HG03521 (cell line): Measurements from ENCODE around the gene FOXJ3.
"Not testable (repeated sequence)": the region's sequence is repeated elsewhere in the genome, so short reads cannot be mapped to it uniquely, and the experiment has no call there.

ENCODE experiments used
- ATAC-seq: cut with Tn5 transposase; IDR thresholded peaks from one replicate; pipeline ENCODE4 v1.9.1; 2021; ENCODE audit warnings: mild to moderate bottlenecking, moderate library complexity; ENCODE audit not compliant: unreplicated experiment

The FOXJ3 gene

GRCh38 chr1:42259059-42259738 lies 75.8 kb downstream of the FOXJ3 start:
- no peak for ATAC-seq

DNA sequence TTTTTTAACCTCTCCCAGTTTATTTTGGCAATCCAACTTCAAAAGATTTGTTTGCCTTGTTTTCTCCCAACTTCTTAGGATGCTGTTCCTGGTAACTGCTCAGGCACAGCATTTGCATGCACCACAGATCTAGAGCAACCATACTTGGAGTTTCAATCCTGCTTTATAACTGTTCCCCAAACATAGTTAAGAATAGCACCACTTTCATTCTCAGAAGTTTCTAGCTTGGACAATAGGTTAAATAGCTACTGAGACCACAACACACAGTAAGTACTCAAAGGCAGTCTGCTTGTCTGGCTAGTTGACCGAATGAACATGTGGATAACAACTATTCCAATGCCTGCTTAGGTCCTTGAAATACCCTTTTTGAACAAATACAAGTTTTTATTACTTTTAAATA lies 76.8 kb downstream of the FOXJ3 start:
- ATAC-seq = no peak

GRCh38 chr1:42251042-42251441 lies 84.0 kb downstream of the FOXJ3 start:
- no peak for ATAC-seq

- no peak for ATAC-seq
These were observed 84.9 kb downstream of the FOXJ3 start for GRCh38 chr1:42250164-42250563.

DNA sequence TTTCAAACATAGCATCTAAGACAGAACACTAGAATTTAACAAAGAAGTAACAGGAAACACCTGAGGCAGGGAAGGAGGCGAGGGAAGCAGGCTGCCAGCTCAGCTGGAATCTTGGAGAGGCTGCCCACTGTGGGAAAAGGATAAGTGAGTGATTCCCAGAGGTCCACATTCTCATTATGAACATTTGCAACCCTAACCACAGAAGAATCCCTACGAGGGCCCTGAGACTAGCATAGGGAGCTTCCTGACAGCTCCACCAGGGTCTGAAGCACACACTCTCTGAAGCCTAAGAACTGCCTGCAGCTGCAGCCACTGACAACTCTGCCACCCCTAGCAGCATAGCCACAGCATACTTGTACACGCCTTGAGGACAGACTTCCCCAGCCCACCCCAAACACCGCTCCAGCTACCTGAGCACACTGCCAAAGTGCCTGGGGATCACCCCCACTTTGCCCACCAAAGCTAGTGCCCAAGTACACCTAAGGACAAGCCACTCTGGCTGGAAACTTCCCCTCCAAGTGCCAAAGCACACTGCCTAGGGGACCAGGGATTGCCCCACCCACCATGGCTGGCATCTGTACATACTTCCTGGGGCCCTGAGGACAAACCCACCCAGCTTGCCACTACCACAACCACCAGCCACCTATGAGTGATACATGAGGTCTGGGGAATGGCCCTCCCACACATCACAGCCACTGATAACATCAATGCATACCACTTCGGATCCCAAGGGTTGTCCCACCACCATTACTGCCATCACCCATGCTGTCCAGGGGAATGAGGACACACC lies 93.9 kb downstream of the FOXJ3 start:
- no peak for ATAC-seq

- no peak for ATAC-seq
These were observed 95.5 kb downstream of the FOXJ3 start for GRCh38 chr1:42239555-42239954.

DNA sequence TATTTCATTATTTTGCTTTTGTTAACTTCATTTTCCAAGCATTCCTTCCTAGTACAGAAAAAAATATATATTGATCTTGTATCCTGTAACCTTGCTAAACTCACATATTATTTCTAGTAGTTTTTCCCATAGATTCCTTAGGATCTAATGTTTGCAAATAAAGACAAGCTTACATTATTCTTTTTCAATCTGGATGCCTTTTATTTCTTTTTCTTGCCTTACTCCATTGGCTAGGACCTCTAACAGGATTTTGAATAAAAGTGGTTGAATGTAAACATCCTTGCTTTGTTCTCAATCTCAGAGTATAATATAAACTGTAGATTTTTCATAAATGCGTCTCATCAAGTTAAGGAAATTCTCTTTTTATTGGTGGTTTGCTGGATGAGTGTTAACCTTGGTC lies 96.0 kb downstream of the FOXJ3 start:
- ATAC-seq = no peak

DNA sequence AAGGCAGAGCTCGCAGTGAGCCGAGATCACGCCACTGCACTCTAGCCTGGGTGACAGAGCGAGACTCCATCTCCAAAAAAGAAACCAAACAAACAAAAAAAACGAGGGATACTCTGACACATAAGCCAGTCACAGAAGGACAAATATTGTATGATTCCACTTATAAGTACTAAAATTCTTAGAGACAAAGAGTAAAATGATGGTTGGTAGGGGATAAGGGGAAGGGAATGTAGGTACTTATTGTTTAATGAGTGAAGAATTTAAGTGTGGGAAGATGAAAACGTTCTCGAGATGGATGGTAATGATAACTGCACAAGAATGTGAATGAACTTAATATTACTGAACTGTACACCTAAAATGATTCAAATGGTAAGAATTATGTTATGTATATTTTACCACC lies 103.8 kb downstream of the FOXJ3 start:
- no peak for ATAC-seq

- no peak for ATAC-seq
These were observed 106.1 kb downstream of the FOXJ3 start for GRCh38 chr1:42228938-42229337.

DNA sequence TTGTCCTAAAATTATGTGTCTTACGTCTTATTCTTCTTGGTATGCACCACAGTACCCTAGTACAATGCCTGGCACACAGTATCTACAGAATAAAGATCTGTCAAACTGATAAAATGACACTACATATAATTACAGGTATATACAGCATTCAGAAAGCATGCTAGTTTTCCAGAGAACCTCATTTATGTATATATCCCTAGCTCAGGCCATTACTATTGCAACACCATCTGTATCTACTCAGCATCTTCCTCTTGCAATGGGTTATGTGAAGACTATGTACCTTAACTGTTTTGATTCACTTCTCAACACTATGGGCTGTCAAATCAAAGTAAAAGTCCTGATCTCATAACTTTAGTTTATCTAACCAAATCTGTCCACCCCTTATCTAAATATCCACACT lies 112.0 kb downstream of the FOXJ3 start:
- ATAC-seq = no peak

- ATAC-seq = no peak
These were observed 113.0 kb downstream of the FOXJ3 start for GRCh38 chr1:42221952-42222606.

GRCh38 chr1:42221456-42221855 lies 113.6 kb downstream of the FOXJ3 start:
- ATAC-seq = no peak

GRCh38 chr1:42219627-42220026 lies 115.4 kb downstream of the FOXJ3 start:
- ATAC-seq = no peak

- ATAC-seq = no peak
These were observed 120.6 kb downstream of the FOXJ3 start for GRCh38 chr1:42214447-42214871.

- ATAC-seq = no peak
These were observed 123.8 kb downstream of the FOXJ3 start for GRCh38 chr1:42211224-42211623.

- no peak for ATAC-seq
These were observed 124.5 kb downstream of the FOXJ3 start for GRCh38 chr1:42210421-42211133.

- ATAC-seq = no peak
These were observed 125.3 kb downstream of the FOXJ3 start for GRCh38 chr1:42209526-42210251.

DNA sequence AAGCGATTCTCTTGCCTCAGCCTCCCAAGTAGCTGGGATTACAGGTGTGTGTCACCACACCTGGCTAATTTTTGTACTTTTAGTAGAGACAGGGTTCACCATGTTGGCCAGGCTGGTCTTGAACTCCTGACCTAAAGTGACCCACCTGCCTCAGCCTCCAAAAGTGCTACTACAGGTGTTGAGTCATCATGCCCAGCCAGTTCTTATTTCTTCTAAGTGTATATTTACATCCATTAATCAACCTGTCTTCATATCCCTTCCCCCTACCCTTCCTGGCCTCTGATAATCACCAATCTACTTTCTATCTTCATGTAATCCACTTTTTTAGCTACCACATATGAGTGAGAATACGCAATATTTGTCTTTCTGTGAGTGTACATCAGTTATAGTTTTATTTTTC lies 128.1 kb downstream of the FOXJ3 start:
- not testable (repeated sequence) for ATAC-seq

- ATAC-seq = no peak
These were observed 128.9 kb downstream of the FOXJ3 start for GRCh38 chr1:42206164-42206563.

DNA sequence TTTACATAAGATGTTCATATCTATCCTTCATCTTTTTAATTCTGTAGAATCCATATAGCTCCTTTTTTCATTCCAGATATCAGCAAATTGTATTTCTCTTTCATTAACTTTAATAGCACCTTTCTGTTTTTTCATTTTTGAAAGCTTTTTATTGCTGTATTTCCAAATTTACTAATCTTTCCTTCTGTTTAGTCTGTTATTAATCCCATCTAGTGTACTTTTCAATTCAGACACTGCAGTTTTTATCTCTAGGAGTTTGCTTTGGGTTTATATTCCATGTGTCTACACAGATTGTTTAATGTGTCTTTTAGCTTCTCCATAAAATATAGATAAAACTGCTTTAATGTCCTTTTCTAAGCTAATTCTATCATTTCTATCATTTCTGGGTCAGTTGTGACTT lies 133.0 kb downstream of the FOXJ3 start:
- no peak for ATAC-seq

- ATAC-seq = no peak
These were observed 136.8 kb downstream of the FOXJ3 start for GRCh38 chr1:42198251-42198650.
